Endothelial cell of umbilical vein (primary cell): Measurements from ENCODE around the gene GIPC3. TPM values are rescaled to one million over a fixed set of nuclear protein-coding genes. Genes with fewer than 3 reads are reported as not detected.

Experiments
- BruUV-seq: library from RNA; stranded (reverse); fragments of 400-500 nt; replicated peaks from 2 replicates; lab custom pipeline; 2021; lab: Mats Ljungman, UMichigan
- CTCF ChIA-PET: fragments of 300-600, 350-600 bp; sonication (Branson Sonifier 250); formaldehyde crosslinking; loops from one replicate; lab custom pipeline; 2021; ENCODE audit warnings: antibody characterized with exemption, inconsistent platforms; lab: Charles Lee
- POLR2A ChIA-PET: fragments of 300-600, 350-600 bp; sonication (Branson Sonifier 250); formaldehyde crosslinking; loops from one replicate; lab custom pipeline; 2021; ENCODE audit warnings: antibody characterized with exemption, inconsistent platforms; lab: Charles Lee
- DNase-seq: peaks from one replicate; pipeline ENCODE4 v3.0.0-alpha.2; 2011; ENCODE audit warnings: low read depth, low spot score
- FAIRE-seq: peaks from 2 replicates; lab custom pipeline; 2011; peaks lifted over from hg19 to GRCh38; lab: Jason Lieb, UNC
- H2AFZ ChIP-seq: 2 replicates; pipeline ENCODE4 v1.6.0; 2012; ENCODE audit warnings: low read depth, low read length, control low read depth, inconsistent platforms
- H3K27ac ChIP-seq: 2 replicates; pipeline ENCODE4 v1.5.1; 2011; ENCODE audit warnings: low read depth, mild to moderate bottlenecking, control low read depth, low read length, moderate library complexity; ENCODE audit not compliant: insufficient read depth
- H3K27me3 ChIP-seq, 2 experiments: 2 replicates each; pipeline versions ENCODE4 v1.6.0 to v1.6.1; 2011; ENCODE audit warnings: low read length in 2 of 2, mixed read lengths in 1 of 2; ENCODE audit not compliant: control insufficient read depth in 2 of 2, insufficient read depth in 2 of 2
- H3K36me3 ChIP-seq, 2 experiments: 2 replicates in 1 of 2; 3 replicates in 1 of 2; pipeline ENCODE4 v1.5.1; 2011; ENCODE audit warnings: low read length in 2 of 2, mild to moderate bottlenecking in 1 of 2, moderate library complexity in 1 of 2; ENCODE audit not compliant: control insufficient read depth in 2 of 2, insufficient read depth in 2 of 2; ENCODE audit errors: extremely low read depth in 1 of 2
- H3K4me1 ChIP-seq: 3 replicates; pipeline ENCODE4 v1.5.1; 2011; ENCODE audit warnings: mild to moderate bottlenecking, low read length; ENCODE audit not compliant: control insufficient read depth, insufficient read depth; ENCODE audit errors: extremely low read depth
- H3K4me2 ChIP-seq: 2 replicates; pipeline ENCODE4 v1.6.1; 2011; ENCODE audit warnings: low read length, control low read depth, mixed read lengths; ENCODE audit not compliant: insufficient read depth
- H3K4me3 ChIP-seq, 3 experiments: fragments of 200-600 bp in 1 of 3; sonication (generic), shearing (Covaris generic) in 1 of 3; replicated peaks in 1 of 3; 2 replicates each; pipeline ENCODE4 v1.5.1; 2011 to 2016; ENCODE audit warnings: control low read depth in 3 of 3, low read length in 3 of 3, mild to moderate bottlenecking in 2 of 3, inconsistent platforms in 1 of 3, low read depth in 1 of 3, moderate library complexity in 1 of 3; ENCODE audit not compliant: insufficient read depth in 1 of 3
- H3K79me2 ChIP-seq: 2 replicates; pipeline ENCODE4 v1.6.0; 2012; ENCODE audit warnings: low read length, inconsistent platforms; ENCODE audit not compliant: control insufficient read depth, insufficient read depth
- H3K9ac ChIP-seq: replicated peaks from 2 replicates; pipeline ENCODE3; 2011; ENCODE audit warnings: low read length, control low read depth; ENCODE audit not compliant: insufficient read depth; ENCODE audit errors: extremely low read depth
- H3K9me1 ChIP-seq: replicated peaks from 3 replicates; pipeline ENCODE4 v1.6.0; 2011; ENCODE audit warnings: mild to moderate bottlenecking, low read length; ENCODE audit not compliant: control insufficient read depth, insufficient read depth; ENCODE audit errors: extremely low read depth
- H3K9me3 ChIP-seq: replicated peaks from 2 replicates; pipeline ENCODE4 v1.5.1; 2012; ENCODE audit warnings: low read length, inconsistent platforms; ENCODE audit not compliant: control insufficient read depth, insufficient read depth
- H4K20me1 ChIP-seq: replicated peaks from 2 replicates; pipeline ENCODE3; 2011; ENCODE audit warnings: mild to moderate bottlenecking, low read length; ENCODE audit not compliant: control insufficient read depth, insufficient read depth; ENCODE audit errors: extremely low read depth
- CTCF ChIP-seq, 2 donors: IDR thresholded peaks; 1 replicate in 1 of 2; 2 replicates in 1 of 2; pipeline ENCODE4 v1.5.1; 2011; ENCODE audit warnings: low read length in 2 of 2, mild to moderate bottlenecking in 2 of 2, moderate library complexity in 2 of 2, control low read depth in 1 of 2, inconsistent platforms in 1 of 2, low read depth in 1 of 2; ENCODE audit not compliant: insufficient read depth in 1 of 2; ENCODE audit errors: extremely low read depth in 1 of 2
- EZH2 ChIP-seq: IDR thresholded peaks from 2 replicates; pipeline ENCODE4 v1.6.1; 2012; ENCODE audit warnings: borderline replicate concordance, low read depth, mild to moderate bottlenecking, moderate library complexity, low read length, inconsistent platforms; ENCODE audit not compliant: severe bottlenecking
- FOS ChIP-seq: IDR thresholded peaks from 2 replicates; pipeline ENCODE4 v1.6.1; 2011; ENCODE audit warnings: mild to moderate bottlenecking, low read length, moderate library complexity, borderline replicate concordance; ENCODE audit not compliant: insufficient read depth
- GATA2 ChIP-seq: IDR thresholded peaks from 2 replicates; pipeline ENCODE4 v1.7.0; 2011; ENCODE audit warnings: low read depth, mild to moderate bottlenecking, moderate library complexity, mixed read lengths, low read length; ENCODE audit not compliant: insufficient read length, insufficient read depth
- JUN ChIP-seq: IDR thresholded peaks from 2 replicates; pipeline ENCODE4 v1.6.1; 2011; ENCODE audit warnings: borderline replicate concordance, low read depth; ENCODE audit not compliant: insufficient read length, insufficient read depth
- MAX ChIP-seq: IDR thresholded peaks from 2 replicates; pipeline ENCODE4 v1.6.1; 2011; ENCODE audit not compliant: insufficient read depth, insufficient read length
- MYC ChIP-seq: IDR thresholded peaks from one replicate; pipeline ENCODE4 v1.6.1; 2011; ENCODE audit warnings: mild to moderate bottlenecking, low read depth, low read length
- POLR2A ChIP-seq: IDR thresholded peaks from 2 replicates; pipeline ENCODE4 v1.6.1; 2012; ENCODE audit warnings: low read depth, mild to moderate bottlenecking, control low read depth, low read length
- POLR2AphosphoS5 ChIP-seq: IDR thresholded peaks from 2 replicates; pipeline ENCODE4 v1.6.1; 2012; ENCODE audit warnings: low read depth, mild to moderate bottlenecking, control low read depth, low read length, moderate library complexity; ENCODE audit not compliant: insufficient read depth
- dilution Hi-C: fragments of 300-500 bp; cut with MboI; formaldehyde crosslinking; loops from one replicate; pipeline ENCODE4 v1.15.0; 2019; ENCODE audit warnings: low sequenced_read_pairs; ENCODE audit not compliant: extremely low pct_ligation_motif_present
- intact Hi-C: fragments of 100-400 bp; cut with micrococcal nuclease; formaldehyde crosslinking; loops from one replicate; pipeline ENCODE4 v1.10.0; 2022
- polyA plus RNA-seq, 4 experiments: library from polyadenylated mRNA; depleted of rRNA in 3 of 4; stranded (reverse) in 3 of 4; unstranded in 1 of 4; fragments of >200 nt; gene quantifications; 2 replicates each; pipeline versions ENCODE4 v1.2.1 to v1.2.3, GENCODE V29; 2011 to 2012; ENCODE audit warnings: missing spikeins in 1 of 4
- total RNA-seq: library from RNA; stranded (reverse); gene quantifications from 2 replicates; pipeline ENCODE4 v1.2.3, GENCODE V29; 2021

GIPC3 gene
- total and polyA plus RNA-seq, 2 donors (not counting 3 experiments of a cell fraction or from before 2014, with no cell fraction given) = 2.2 to 6.6 TPM

GRCh38 chr19:3601021-3601420 is 15.7 kb downstream of the GIPC3 start:
- no peaks in the 10 kb centered on the region for H3K9me1 ChIP-seq
- H3K9me3 ChIP-seq = no peaks in the 10 kb centered on the region
- intact Hi-C loops = no loop called here
- TF ChIP-seq JUN (no peak), POLR2A (no peak)
- H3K9ac ChIP-seq = no peak overlapping the region
- no peaks in the 10 kb centered on the region for H3K36me3 ChIP-seq
- no peak overlapping the region for H2AFZ ChIP-seq
- H3K27me3 ChIP-seq = no peaks in the 10 kb centered on the region
- dilution Hi-C loops = no loop called here
- POLR2A ChIA-PET = no interaction called here
- DNase-seq = no peak
- no peak overlapping the region for H3K4me3 ChIP-seq
- no peak overlapping the region for H3K4me2 ChIP-seq
- FAIRE-seq = no peak
- no peaks in the 10 kb centered on the region for H4K20me1 ChIP-seq
- CTCF ChIA-PET = interaction anchor here (1.4 kb wide), 1 partner anchor 9 kb away, joined by 3 read pairs; no protein-coding TSS in a partner anchor
- no peak overlapping the region for H3K27ac ChIP-seq
- peaks cover under 1% of the 10 kb centered on the region for H3K4me1 ChIP-seq
- no TSS peak for BruUV-seq
- no peaks in the 10 kb centered on the region for H3K79me2 ChIP-seq

- no TSS peak for BruUV-seq
- no peak for FAIRE-seq
- Histone ChIP-seq H3K4me2 (no peak overlapping the region), H3K4me1 (peaks cover 15% of the 10 kb centered on the region), H3K79me2 (no peaks in the 10 kb centered on the region), H3K36me3 (no peaks in the 10 kb centered on the region), H2AFZ (no peak overlapping the region), H3K27me3 (no peaks in the 10 kb centered on the region), H4K20me1 (no peaks in the 10 kb centered on the region), H3K4me3 (no peak overlapping the region), H3K9ac (no peak overlapping the region), H3K9me3 (no peaks in the 10 kb centered on the region), H3K9me1 (no peaks in the 10 kb centered on the region), H3K27ac (no peak overlapping the region)
- POLR2A ChIA-PET = no interaction called here
- CTCF ChIA-PET = interaction anchor here (1.5 to 1.9 kb wide), 2 partner anchors 12 to 18 kb away, joined by 6 to 10 read pairs; partner anchors contain the start of gene GIPC3
- intact Hi-C loops (no loop called here), dilution Hi-C loops (no loop called here)
- no peak for DNase-seq
- TF ChIP-seq FOS (no peak), EZH2 (no peak), MYC (no peak), POLR2AphosphoS5 (no peak), GATA2 (no peak), CTCF (IDR thresholded peaks at IDR 0.05; ENCODE audit: extremely low read depth in 1 of 2, insufficient read depth in 1 of 2, low read depth in 1 of 2, low read length in 2 of 2) (no peak), JUN (no peak), MAX (no peak), POLR2A (no peak)
Measured at GRCh38 chr19:3603121-3603811, 18.0 kb downstream of the GIPC3 start.
